ENCODE measurements around the gene AQP10. TPM values are rescaled to one million over a fixed set of nuclear protein-coding genes. Genes with fewer than 3 reads are reported as not detected.

AQP10 gene
- total RNA-seq, 1 donor, result not detected

GRCh38 chr1:154351363-154352068, 30.6 kb downstream of the AQP10 start:
- Histone ChIP-seq H3K36me3 (ENCODE audit: insufficient read depth, low read length) (peaks cover 31% of the 10 kb centered on the region), H3K4me3 (ENCODE audit: insufficient read depth, low read length) (no peak overlapping the region), H3K27ac (ENCODE audit: low read depth, low read length) (no peak overlapping the region), H3K4me1 (ENCODE audit: insufficient read depth, low read length) (peaks cover 15% of the 10 kb centered on the region), H3K4me2 (ENCODE audit: insufficient read depth, low read length) (no peak overlapping the region), H3K27me3 (ENCODE audit: insufficient read depth, low read length) (peaks cover 9% of the 10 kb centered on the region), H3K79me2 (ENCODE audit: insufficient read depth, low read length) (no peaks in the 10 kb centered on the region), H2AFZ (ENCODE audit: low read length) (no peak overlapping the region), H4K20me1 (ENCODE audit: insufficient read depth, low read length) (peaks cover 13% of the 10 kb centered on the region), H3K9me3 (ENCODE audit: low read depth, low read length) (no peaks in the 10 kb centered on the region)
- TF ChIP-seq CTCF (IDR thresholded peaks at IDR 0.05; ENCODE audit: extremely low read depth, low read depth, low read length), result no peak
- DNase-seq (ENCODE audit: insufficient read length, low spot score, missing footprints), result no peak

- Histone ChIP-seq H3K27me3 (ENCODE audit: insufficient read depth, low read length) (peaks cover 11% of the 10 kb centered on the region), H3K4me2 (ENCODE audit: insufficient read depth, low read length) (peak overlapping the region; percentile 84), H3K9me3 (ENCODE audit: low read depth, low read length) (no peaks in the 10 kb centered on the region), H3K4me1 (ENCODE audit: insufficient read depth, low read length) (peaks cover 15% of the 10 kb centered on the region), H3K79me2 (ENCODE audit: insufficient read depth, low read length) (no peaks in the 10 kb centered on the region), H3K27ac (ENCODE audit: low read depth, low read length) (no peak overlapping the region), H3K4me3 (ENCODE audit: insufficient read depth, low read length) (peak overlapping the region; percentile 67), H2AFZ (ENCODE audit: low read length) (peak overlapping the region; percentile 86), H3K36me3 (ENCODE audit: insufficient read depth, low read length) (peaks cover 27% of the 10 kb centered on the region), H4K20me1 (ENCODE audit: insufficient read depth, low read length) (peaks cover 12% of the 10 kb centered on the region)
- no peak for DNase-seq (ENCODE audit: insufficient read length, low spot score, missing footprints)
- TF ChIP-seq CTCF (IDR thresholded peaks at IDR 0.05; ENCODE audit: extremely low read depth, low read depth, low read length), result no peak
These were observed 31.3 kb downstream of the AQP10 start for GRCh38 chr1:154352245-154352580.

GRCh38 chr1:154352581-154353459, 31.9 kb downstream of the AQP10 start:
- H3K9me3 ChIP-seq (ENCODE audit: low read depth, low read length), result no peaks in the 10 kb centered on the region
- H3K27ac ChIP-seq (ENCODE audit: low read depth, low read length), result no peak overlapping the region
- H3K4me1 ChIP-seq (ENCODE audit: insufficient read depth, low read length), result peaks cover 15% of the 10 kb centered on the region
- no peak for DNase-seq (ENCODE audit: insufficient read length, low spot score, missing footprints)
- peaks cover 11% of the 10 kb centered on the region for H3K27me3 ChIP-seq (ENCODE audit: insufficient read depth, low read length)
- H3K36me3 ChIP-seq (ENCODE audit: insufficient read depth, low read length), result peaks cover 24% of the 10 kb centered on the region
- no peak for TF ChIP-seq CTCF (IDR thresholded peaks at IDR 0.05; ENCODE audit: extremely low read depth, low read depth, low read length)
- peaks cover 12% of the 10 kb centered on the region for H4K20me1 ChIP-seq (ENCODE audit: insufficient read depth, low read length)
- H3K4me3 ChIP-seq (ENCODE audit: insufficient read depth, low read length), result peak overlapping the region; percentile 67
- peak overlapping the region; percentile 86 for H2AFZ ChIP-seq (ENCODE audit: low read length)
- H3K79me2 ChIP-seq (ENCODE audit: insufficient read depth, low read length), result no peaks in the 10 kb centered on the region
- H3K4me2 ChIP-seq (ENCODE audit: insufficient read depth, low read length), result peak overlapping the region; percentile 84

- Histone ChIP-seq H3K79me2 (ENCODE audit: insufficient read depth, low read length) (no peaks in the 10 kb centered on the region), H3K4me1 (ENCODE audit: insufficient read depth, low read length) (peaks cover 15% of the 10 kb centered on the region), H4K20me1 (ENCODE audit: insufficient read depth, low read length) (peaks cover 9% of the 10 kb centered on the region), H3K4me2 (ENCODE audit: insufficient read depth, low read length) (peak overlapping the region; percentile 84), H3K27me3 (ENCODE audit: insufficient read depth, low read length) (peaks cover 13% of the 10 kb centered on the region), H3K9me3 (ENCODE audit: low read depth, low read length) (no peaks in the 10 kb centered on the region), H3K36me3 (ENCODE audit: insufficient read depth, low read length) (peaks cover 18% of the 10 kb centered on the region), H3K4me3 (ENCODE audit: insufficient read depth, low read length) (peak overlapping the region; percentile 67), H2AFZ (ENCODE audit: low read length) (no peak overlapping the region), H3K27ac (ENCODE audit: low read depth, low read length) (no peak overlapping the region)
- TF ChIP-seq CTCF (IDR thresholded peaks at IDR 0.05; ENCODE audit: extremely low read depth, low read depth, low read length), result peak; percentile 47
- DNase-seq (ENCODE audit: insufficient read length, low spot score, missing footprints), result no peak
These were observed 32.6 kb downstream of the AQP10 start for GRCh38 chr1:154353460-154353904.

All from osteoblast (primary cell).